ENCODE data around the gene MTR.

MTR gene

DNA sequence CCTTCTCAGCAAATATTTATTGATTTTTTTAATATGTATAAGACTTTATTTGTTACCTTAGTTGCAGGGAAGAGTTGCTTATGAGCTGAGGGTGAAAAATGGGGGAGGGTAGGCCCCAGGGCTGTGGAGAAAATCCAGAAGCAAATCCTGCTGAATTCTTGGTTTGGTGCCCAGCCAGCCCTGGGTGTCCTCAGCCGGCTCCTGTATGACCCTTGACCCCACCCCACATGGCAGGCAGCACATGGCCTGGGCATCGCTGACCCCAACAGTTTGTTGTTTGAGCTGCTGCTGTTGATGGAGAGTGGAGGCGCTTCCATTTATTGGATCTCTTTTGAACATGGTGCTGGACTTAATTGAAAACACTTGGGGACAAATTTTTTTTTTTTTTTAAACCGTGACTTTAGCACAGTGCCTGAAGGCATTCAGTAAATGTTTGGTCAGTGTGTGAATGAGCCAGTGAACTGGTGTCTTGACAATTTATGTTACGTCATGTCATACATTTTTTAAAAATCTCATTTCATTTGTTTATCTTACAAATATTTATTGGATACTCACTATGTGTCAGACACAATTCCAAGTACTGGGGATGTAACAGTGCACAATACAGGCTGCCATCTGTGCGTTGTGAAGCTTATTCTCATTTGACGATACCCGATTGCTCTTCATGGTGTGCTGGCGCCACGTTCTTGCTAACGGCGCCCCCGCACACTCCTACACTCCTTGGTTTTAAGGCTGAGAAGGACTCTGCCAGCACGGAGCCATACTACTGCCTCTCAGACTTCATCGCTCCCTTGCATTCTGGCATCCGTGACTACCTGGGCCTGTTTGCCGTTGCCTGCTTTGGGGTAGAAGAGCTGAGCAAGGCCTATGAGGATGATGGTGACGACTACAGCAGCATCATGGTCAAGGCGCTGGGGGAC lies 98.8 kb downstream of the MTR start:
- TF ChIP-seq, protein P1, sequence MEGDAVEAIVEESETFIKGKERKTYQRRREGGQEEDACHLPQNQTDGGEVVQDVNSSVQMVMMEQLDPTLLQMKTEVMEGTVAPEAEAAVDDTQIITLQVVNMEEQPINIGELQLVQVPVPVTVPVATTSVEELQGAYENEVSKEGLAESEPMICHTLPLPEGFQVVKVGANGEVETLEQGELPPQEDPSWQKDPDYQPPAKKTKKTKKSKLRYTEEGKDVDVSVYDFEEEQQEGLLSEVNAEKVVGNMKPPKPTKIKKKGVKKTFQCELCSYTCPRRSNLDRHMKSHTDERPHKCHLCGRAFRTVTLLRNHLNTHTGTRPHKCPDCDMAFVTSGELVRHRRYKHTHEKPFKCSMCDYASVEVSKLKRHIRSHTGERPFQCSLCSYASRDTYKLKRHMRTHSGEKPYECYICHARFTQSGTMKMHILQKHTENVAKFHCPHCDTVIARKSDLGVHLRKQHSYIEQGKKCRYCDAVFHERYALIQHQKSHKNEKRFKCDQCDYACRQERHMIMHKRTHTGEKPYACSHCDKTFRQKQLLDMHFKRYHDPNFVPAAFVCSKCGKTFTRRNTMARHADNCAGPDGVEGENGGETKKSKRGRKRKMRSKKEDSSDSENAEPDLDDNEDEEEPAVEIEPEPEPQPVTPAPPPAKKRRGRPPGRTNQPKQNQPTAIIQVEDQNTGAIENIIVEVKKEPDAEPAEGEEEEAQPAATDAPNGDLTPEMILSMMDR (IDR thresholded peaks at IDR 0.05; ENCODE audit: low read length) = no peak
- TF ChIP-seq EZH2 (optimal IDR thresholded peaks at IDR 0.05; ENCODE audit: low read depth, low read length) (no peak), EZH2phosphoT487 (IDR thresholded peaks at IDR 0.05; ENCODE audit: low read length) (no peak)
- Histone ChIP-seq H3K4me3 (ENCODE audit: low read length) (no peak overlapping the region), H3K4me1 (ENCODE audit: low read length) (no peaks in the 10 kb centered on the region), H3K36me3 (replicated peaks; ENCODE audit: insufficient read depth, low read length) (no peaks in the 10 kb centered on the region; the same call in 1 of the 2 replicates), H3K27me3 (replicated peaks; ENCODE audit: insufficient read depth, low read length) (no peaks in the 10 kb centered on the region), H3K27ac (ENCODE audit: low read length) (no peak overlapping the region), H3K9me2 (replicated peaks; ENCODE audit: insufficient read depth, low read length) (no peaks in the 10 kb centered on the region), H3K4me2 (ENCODE audit: low read depth, low read length) (no peak overlapping the region), H3K79me2 (ENCODE audit: low read length) (no peaks in the 10 kb centered on the region), H3K9me3 (replicated peaks; ENCODE audit: insufficient read depth, low read length) (no peaks in the 10 kb centered on the region), H3F3A (ENCODE audit: insufficient read depth, low read length) (no peaks in the 10 kb centered on the region), H2AFZ (ENCODE audit: low read length) (no peak overlapping the region), H4K20me1 (ENCODE audit: insufficient read depth, low read length) (no peaks in the 10 kb centered on the region), H3K9ac (ENCODE audit: low read length) (no peak overlapping the region)
- no peak for DNase-seq

DNA sequence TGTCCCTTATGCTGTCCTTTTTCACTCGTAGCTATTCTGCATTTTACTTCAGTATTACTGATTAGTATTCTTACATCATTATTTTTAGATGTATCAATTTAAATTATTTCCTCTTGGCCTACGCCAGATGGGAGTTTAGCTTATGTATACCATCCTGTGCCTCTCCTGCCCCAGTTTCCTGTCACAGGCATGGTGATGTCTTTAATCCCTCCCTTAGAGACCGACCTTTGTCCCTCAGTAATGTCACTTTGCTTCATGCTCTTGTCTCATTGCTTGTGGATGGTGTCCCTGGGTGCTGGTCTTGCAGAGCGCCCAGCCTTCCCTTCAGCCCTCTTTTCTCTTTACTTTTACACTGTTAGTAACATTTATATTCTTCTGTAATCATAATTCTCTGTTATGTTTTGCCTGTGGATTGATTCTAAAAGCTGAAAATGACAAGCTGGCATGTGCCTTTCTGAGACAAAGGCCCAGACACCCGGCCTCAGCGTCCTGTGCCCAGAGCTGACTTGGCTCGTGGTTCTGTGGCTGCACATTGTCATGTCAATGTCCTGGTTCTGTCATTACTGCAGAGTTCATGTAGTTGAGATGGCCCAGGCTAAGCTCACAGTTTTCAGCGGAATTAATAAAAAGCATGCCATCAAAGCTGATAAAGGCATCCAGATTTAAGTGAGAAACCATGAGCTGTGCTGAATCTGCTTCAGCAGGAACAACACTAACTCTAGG lies 100.7 kb downstream of the MTR start:
- no peak for DNase-seq
- Histone ChIP-seq H3K79me2 (ENCODE audit: low read length) (no peaks in the 10 kb centered on the region), H3K9me3 (replicated peaks; ENCODE audit: insufficient read depth, low read length) (no peaks in the 10 kb centered on the region), H3K9ac (ENCODE audit: low read length) (no peak overlapping the region), H3K27ac (ENCODE audit: low read length) (no peak overlapping the region), H4K20me1 (ENCODE audit: insufficient read depth, low read length) (no peaks in the 10 kb centered on the region), H3K36me3 (replicated peaks; ENCODE audit: insufficient read depth, low read length) (no peaks in the 10 kb centered on the region; the same call in 1 of the 2 replicates), H3K9me2 (replicated peaks; ENCODE audit: insufficient read depth, low read length) (no peaks in the 10 kb centered on the region), H3F3A (ENCODE audit: insufficient read depth, low read length) (no peaks in the 10 kb centered on the region), H3K4me1 (ENCODE audit: low read length) (no peaks in the 10 kb centered on the region), H3K4me3 (ENCODE audit: low read length) (no peak overlapping the region), H2AFZ (ENCODE audit: low read length) (no peak overlapping the region), H3K4me2 (ENCODE audit: low read depth, low read length) (no peak overlapping the region), H3K27me3 (replicated peaks; ENCODE audit: insufficient read depth, low read length) (no peaks in the 10 kb centered on the region)
- TF ChIP-seq, protein P1 (IDR thresholded peaks at IDR 0.05; ENCODE audit: low read length) = no peak
- TF ChIP-seq EZH2 (optimal IDR thresholded peaks at IDR 0.05; ENCODE audit: low read depth, low read length) = no peak
- no peak for TF ChIP-seq EZH2phosphoT487 (IDR thresholded peaks at IDR 0.05; ENCODE audit: low read length)

DNA sequence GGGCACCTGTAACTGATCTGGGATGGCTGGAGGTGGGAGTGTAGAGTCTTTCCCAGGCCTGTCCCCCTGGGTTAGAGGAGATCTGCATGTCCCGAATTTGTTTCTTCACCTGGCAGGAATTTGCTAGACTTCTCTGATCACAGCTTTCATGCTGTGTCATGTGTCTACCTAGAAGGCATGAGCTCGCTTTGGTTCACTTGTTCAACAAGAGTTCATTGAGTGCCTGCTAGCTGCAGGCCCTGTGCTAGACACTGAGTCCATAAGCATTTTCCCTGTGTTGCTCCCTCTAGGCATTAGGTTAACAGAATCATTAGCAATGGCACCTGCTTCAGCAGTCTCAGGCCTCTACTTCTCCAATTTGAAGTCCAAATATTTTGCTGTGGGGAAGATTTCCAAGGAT lies 101.6 kb downstream of the MTR start:
- H2AFZ ChIP-seq (ENCODE audit: low read length) = no peak overlapping the region
- no peaks in the 10 kb centered on the region for H3K9me2 ChIP-seq (replicated peaks; ENCODE audit: insufficient read depth, low read length)
- no peaks in the 10 kb centered on the region for H3K79me2 ChIP-seq (ENCODE audit: low read length)
- no peaks in the 10 kb centered on the region for H3K9me3 ChIP-seq (replicated peaks; ENCODE audit: insufficient read depth, low read length)
- no peaks in the 10 kb centered on the region for H3K4me1 ChIP-seq (ENCODE audit: low read length)
- H3K9ac ChIP-seq (ENCODE audit: low read length) = no peak overlapping the region
- DNase-seq = no peak
- H3K4me3 ChIP-seq (ENCODE audit: low read length) = no peak overlapping the region
- H3F3A ChIP-seq (ENCODE audit: insufficient read depth, low read length) = no peaks in the 10 kb centered on the region
- H3K36me3 ChIP-seq (replicated peaks; ENCODE audit: insufficient read depth, low read length) = no peaks in the 10 kb centered on the region; the same call in 1 of the 2 replicates
- no peak for TF ChIP-seq EZH2 (optimal IDR thresholded peaks at IDR 0.05; ENCODE audit: low read depth, low read length)
- TF ChIP-seq EZH2phosphoT487 (IDR thresholded peaks at IDR 0.05; ENCODE audit: low read length) = no peak
- TF ChIP-seq, protein P1 (IDR thresholded peaks at IDR 0.05; ENCODE audit: low read length) = no peak
- H4K20me1 ChIP-seq (ENCODE audit: insufficient read depth, low read length) = no peaks in the 10 kb centered on the region
- H3K27ac ChIP-seq (ENCODE audit: low read length) = no peak overlapping the region
- no peaks in the 10 kb centered on the region for H3K27me3 ChIP-seq (replicated peaks; ENCODE audit: insufficient read depth, low read length)
- H3K4me2 ChIP-seq (ENCODE audit: low read depth, low read length) = no peak overlapping the region
